ENCODE data around the gene OR10A7.
"Not testable (repeated sequence)": the region's sequence is repeated elsewhere in the genome, so short reads cannot be mapped to it uniquely, and the experiment has no call there.

Gene OR10A7, protein sequence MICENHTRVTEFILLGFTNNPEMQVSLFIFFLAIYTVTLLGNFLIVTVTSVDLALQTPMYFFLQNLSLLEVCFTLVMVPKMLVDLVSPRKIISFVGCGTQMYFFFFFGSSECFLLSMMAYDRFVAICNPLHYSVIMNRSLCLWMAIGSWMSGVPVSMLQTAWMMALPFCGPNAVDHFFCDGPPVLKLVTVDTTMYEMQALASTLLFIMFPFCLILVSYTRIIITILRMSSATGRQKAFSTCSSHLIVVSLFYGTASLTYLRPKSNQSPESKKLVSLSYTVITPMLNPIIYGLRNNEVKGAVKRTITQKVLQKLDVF

GRCh38 chr12:55220725-55221124, at the start of gene OR10A7:
OR10A7 (plus strand) TSS chr12:55221025; CDS start chr12:55221025, 0 bp downstream.
- in situ Hi-C loops (cut with MboI; ENCODE audit: low sequenced_read_pairs) = no loop called here

- in situ Hi-C loops (cut with MboI; ENCODE audit: low sequenced_read_pairs) = no loop called here
Observed at GRCh38 chr12:55171445-55171844, 49.4 kb upstream of the OR10A7 start.

GRCh38 chr12:55171846-55172245, 49.0 kb upstream of the OR10A7 start:
- in situ Hi-C loops (cut with MboI; ENCODE audit: low sequenced_read_pairs) = not testable (repeated sequence)

DNA sequence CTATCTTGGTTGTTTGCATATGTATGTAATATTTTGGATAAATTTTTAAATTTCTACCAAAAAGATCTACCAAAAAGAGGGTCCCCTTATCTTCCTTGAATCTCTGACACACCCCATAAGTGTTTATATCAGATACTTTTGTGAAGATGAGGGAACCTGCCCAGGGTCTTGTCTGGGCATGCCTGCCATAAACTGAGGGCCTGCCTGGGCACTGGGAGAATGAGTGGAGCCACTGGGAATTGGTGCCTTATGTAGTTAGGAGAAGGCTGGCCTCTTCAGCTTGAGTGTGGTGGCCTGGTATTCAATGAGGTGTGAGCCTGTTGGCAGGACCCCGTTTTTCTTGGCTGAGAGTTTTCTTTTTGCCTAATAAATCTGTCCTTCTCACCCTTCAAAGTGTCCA, 48.1 kb upstream of the OR10A7 start:
- in situ Hi-C loops (cut with MboI; ENCODE audit: low sequenced_read_pairs) = no loop called here

- in situ Hi-C loops (cut with MboI; ENCODE audit: low sequenced_read_pairs) = no loop called here
Observed at GRCh38 chr12:55173456-55173855, 47.4 kb upstream of the OR10A7 start.

- in situ Hi-C loops (cut with MboI; ENCODE audit: low sequenced_read_pairs) = loop anchor here (25.0 kb wide), 1 partner anchor 449 kb away; the partner anchor contains the start of gene OR10P1
Observed at GRCh38 chr12:55188573-55188972, 32.3 kb upstream of the OR10A7 start.

DNA sequence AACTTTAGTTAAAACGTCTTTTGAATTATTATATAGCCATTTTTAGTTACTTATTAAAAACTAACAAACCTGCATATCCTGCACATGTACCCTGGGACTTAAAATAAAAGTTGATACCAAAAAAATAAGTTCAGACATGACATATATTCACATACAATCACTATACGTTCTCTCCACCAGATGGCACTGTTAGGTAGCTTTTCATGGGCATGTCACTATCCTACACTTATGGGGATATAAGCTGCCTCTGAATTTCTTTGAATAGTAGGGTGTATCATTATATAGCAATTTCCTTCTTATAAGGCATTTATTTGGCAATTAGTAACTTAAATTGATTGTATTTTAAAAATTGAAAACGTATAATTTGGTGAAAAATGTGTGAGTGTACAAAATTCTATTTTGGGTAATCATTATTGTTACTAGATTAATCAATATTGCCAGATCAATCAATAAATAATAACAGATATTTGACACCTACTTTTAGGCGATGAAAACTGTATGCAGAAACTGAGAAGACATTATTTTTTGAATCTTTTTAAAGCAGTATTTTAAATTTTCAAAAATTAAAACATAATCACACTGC, 31.8 kb upstream of the OR10A7 start:
- in situ Hi-C loops (cut with MboI; ENCODE audit: low sequenced_read_pairs) = loop anchor here (25.0 kb wide), 1 partner anchor 448 kb away; the partner anchor contains the start of gene OR10P1

GRCh38 chr12:55194382-55194781, 26.4 kb upstream of the OR10A7 start:
- in situ Hi-C loops (cut with MboI; ENCODE audit: low sequenced_read_pairs) = loop anchor here (25.0 kb wide), 1 partner anchor 443 kb away; the partner anchor contains the start of gene OR10P1

- in situ Hi-C loops (cut with MboI; ENCODE audit: low sequenced_read_pairs) = no loop called here
Observed at GRCh38 chr12:55226523-55226922, 5.7 kb downstream of the OR10A7 start.

GRCh38 chr12:55227643-55228042, 6.8 kb downstream of the OR10A7 start:
- in situ Hi-C loops (cut with MboI; ENCODE audit: low sequenced_read_pairs) = no loop called here

- in situ Hi-C loops (cut with MboI; ENCODE audit: low sequenced_read_pairs) = no loop called here
Observed at GRCh38 chr12:55244309-55244708, 23.5 kb downstream of the OR10A7 start, which contains the start of gene OR6C74. OR6C74 (plus strand) TSS chr12:55244609; CDS start chr12:55247288, 2,679 bp downstream.

DNA sequence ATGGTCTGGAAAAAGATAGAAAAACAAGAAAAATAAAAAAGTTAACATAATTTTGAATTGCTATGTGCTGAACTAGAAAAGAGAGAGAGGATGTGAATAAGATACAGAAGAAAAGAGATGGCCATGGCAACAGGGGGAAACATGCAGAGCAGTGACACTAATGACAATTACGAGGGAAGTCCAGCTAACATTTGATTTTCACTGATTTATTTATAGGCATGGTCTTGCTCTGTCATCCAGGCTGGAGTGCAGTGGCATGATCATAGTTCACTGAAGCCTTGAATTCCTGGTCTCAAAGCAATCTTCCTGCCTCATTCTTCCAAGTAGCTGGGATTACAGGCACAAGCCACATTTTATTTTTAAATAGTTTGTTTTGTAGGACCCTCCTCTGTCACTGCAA, 25.3 kb downstream of the OR10A7 start:
- in situ Hi-C loops (cut with MboI; ENCODE audit: low sequenced_read_pairs) = no loop called here

GRCh38 chr12:55250944-55251343, 30.1 kb downstream of the OR10A7 start:
- in situ Hi-C loops (cut with MboI; ENCODE audit: low sequenced_read_pairs) = no loop called here

DNA sequence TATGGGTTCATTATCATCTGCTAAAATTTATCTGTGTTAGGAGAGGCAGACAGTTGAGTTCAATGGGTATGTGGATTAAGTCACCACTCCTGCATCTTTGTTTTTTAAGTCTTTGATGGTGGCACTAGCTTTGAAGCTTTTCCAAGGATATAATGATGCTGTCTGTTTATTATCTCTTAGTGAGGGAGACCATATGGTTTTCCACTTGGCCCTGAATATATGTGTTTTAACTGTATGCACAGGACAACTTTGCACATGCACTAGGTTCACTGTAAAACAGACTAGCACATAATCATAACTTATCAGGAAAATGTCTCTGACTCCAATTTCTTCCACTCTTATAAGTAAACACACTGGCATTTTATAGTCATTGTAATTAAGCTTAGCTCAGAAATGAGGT, 32.5 kb downstream of the OR10A7 start:
- in situ Hi-C loops (cut with MboI; ENCODE audit: low sequenced_read_pairs) = no loop called here

- in situ Hi-C loops (cut with MboI; ENCODE audit: low sequenced_read_pairs) = no loop called here
Observed at GRCh38 chr12:55256831-55257230, 36.0 kb downstream of the OR10A7 start.

DNA sequence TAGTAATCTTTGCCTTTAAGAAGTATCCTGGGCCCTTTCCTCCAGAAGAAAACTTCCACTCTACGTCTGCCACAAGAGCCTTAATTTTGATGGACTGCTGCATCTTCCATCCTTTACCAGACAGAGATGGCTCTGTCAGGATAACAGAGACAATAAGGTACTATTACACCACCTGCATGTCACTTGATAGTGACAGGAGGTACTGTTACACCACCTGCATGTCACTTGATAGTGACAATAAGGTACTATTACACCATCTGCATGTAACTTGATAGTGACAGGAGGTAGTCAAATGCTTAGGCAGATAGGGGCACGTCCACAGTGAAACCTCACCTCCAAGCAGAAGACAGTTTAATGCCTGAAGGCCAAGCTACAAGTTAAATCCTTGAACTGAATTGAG, 37.5 kb downstream of the OR10A7 start:
- in situ Hi-C loops (cut with MboI; ENCODE audit: low sequenced_read_pairs) = no loop called here
